SU-DHL-6 (cell line): ENCODE measurements around the gene ACER2.

Experiments
- H2AFZ ChIP-seq: fragments of 200-600 bp; sonication (generic); 2 replicates; pipeline ENCODE4 v1.6.1; 2014; ENCODE audit warnings: low read depth, mild to moderate bottlenecking, moderate library complexity, mixed read lengths, antibody characterized with exemption, low read length; ENCODE audit not compliant: severe bottlenecking
- H3F3A ChIP-seq: fragments of 200-600 bp; shearing (Covaris generic); 2 replicates; pipeline ENCODE4 v1.6.0; 2016; ENCODE audit warnings: antibody characterized with exemption, mild to moderate bottlenecking; ENCODE audit not compliant: insufficient read depth
- H3K27ac ChIP-seq: fragments of 200-600 bp; sonication (generic); 2 replicates; pipeline ENCODE4 v1.5.1; 2016; ENCODE audit warnings: low read depth, mild to moderate bottlenecking, low read length, moderate library complexity, mixed read lengths
- H3K27me3 ChIP-seq: fragments of 200-600 bp; sonication (generic), shearing (Covaris generic); 2 replicates; pipeline ENCODE4 v1.6.0; 2014; ENCODE audit warnings: mild to moderate bottlenecking, low read length
- H3K36me3 ChIP-seq: fragments of 200-600 bp; sonication (generic); 2 replicates; pipeline ENCODE4 v1.6.1; 2014; ENCODE audit warnings: mild to moderate bottlenecking, low read length, mixed read lengths
- H3K4me2 ChIP-seq: fragments of 300-600, 200-600 bp; shearing (Covaris generic), sonication (generic); 2 replicates; pipeline ENCODE4 v1.6.0; 2014; ENCODE audit warnings: low read length, low read depth, mild to moderate bottlenecking; ENCODE audit not compliant: poor library complexity, severe bottlenecking
- H3K4me3 ChIP-seq: fragments of 200-600 bp; sonication (generic); 2 replicates; pipeline ENCODE4 v1.5.1; 2014; ENCODE audit warnings: antibody characterized with exemption, low read length, mild to moderate bottlenecking, mixed read lengths; ENCODE audit not compliant: insufficient read depth, poor library complexity, severe bottlenecking
- H3K79me2 ChIP-seq: fragments of 200-600 bp; sonication (generic); 2 replicates; pipeline ENCODE4 v1.6.1; 2014; ENCODE audit warnings: mild to moderate bottlenecking, low read length, moderate library complexity; ENCODE audit not compliant: insufficient read depth
- H3K9ac ChIP-seq: fragments of 200-600 bp; sonication (generic); 2 replicates; pipeline ENCODE4 v1.7.0; 2014; ENCODE audit warnings: mild to moderate bottlenecking, low read length
- H3K9me2 ChIP-seq: fragments of 200-600 bp; sonication (generic); replicated peaks from 2 replicates; pipeline ENCODE4 v1.6.1; 2014; ENCODE audit warnings: low read length; ENCODE audit not compliant: insufficient read depth
- H3K9me3 ChIP-seq: fragments of 200-600 bp; sonication (generic); 2 replicates; pipeline ENCODE4 v1.6.1; 2014; ENCODE audit warnings: low read length, mixed read lengths; ENCODE audit not compliant: insufficient read depth
- H4K20me1 ChIP-seq: fragments of 200-600 bp; sonication (generic); 2 replicates; pipeline ENCODE4 v1.6.1; 2014; ENCODE audit warnings: low read depth, mild to moderate bottlenecking, antibody characterized with exemption, low read length, moderate library complexity, mixed read lengths
- CTCF ChIP-seq: fragments of 200-600 bp; sonication (generic); IDR thresholded peaks from one replicate; pipeline ENCODE4 v1.5.1; 2017; ENCODE audit warnings: antibody characterized with exemption, mild to moderate bottlenecking, low read length, moderate library complexity; ENCODE audit not compliant: insufficient read depth, poor library complexity, severe bottlenecking
- EZH2phosphoT487 ChIP-seq: fragments of 200-600 bp; sonication (generic), shearing (Covaris generic); conservative IDR thresholded peaks from 2 replicates; pipeline ENCODE4 v1.6.1; 2018; ENCODE audit warnings: mild to moderate bottlenecking, antibody characterized with exemption, low read length, moderate library complexity, mixed read lengths

Gene ACER2

GRCh38 chr9:19440823-19441580 lies 32.2 kb downstream of the ACER2 start:
- no peak overlapping the region for H3K4me3 ChIP-seq
- no peak overlapping the region for H3K9ac ChIP-seq
- no peaks in the 10 kb centered on the region for H3K9me2 ChIP-seq
- H3K27ac ChIP-seq: no peak overlapping the region
- H3K27me3 ChIP-seq: no peaks in the 10 kb centered on the region
- no peaks in the 10 kb centered on the region for H4K20me1 ChIP-seq
- H2AFZ ChIP-seq: no peak overlapping the region
- no peak overlapping the region for H3K4me2 ChIP-seq
- H3K79me2 ChIP-seq: no peaks in the 10 kb centered on the region
- TF ChIP-seq EZH2phosphoT487: no peak
- no peak for TF ChIP-seq CTCF
- H3K9me3 ChIP-seq: no peaks in the 10 kb centered on the region
- H3K36me3 ChIP-seq: no peaks in the 10 kb centered on the region
- no peaks in the 10 kb centered on the region for H3F3A ChIP-seq

GRCh38 chr9:19441730-19442129 lies 32.9 kb downstream of the ACER2 start:
- Histone ChIP-seq H3K4me2 (peak overlapping the region; percentile 15), H3K9me2 (no peaks in the 10 kb centered on the region), H2AFZ (no peak overlapping the region), H3K27me3 (no peaks in the 10 kb centered on the region), H3K9ac (no peak overlapping the region), H3K27ac (no peak overlapping the region), H4K20me1 (no peaks in the 10 kb centered on the region), H3K9me3 (no peaks in the 10 kb centered on the region), H3F3A (no peaks in the 10 kb centered on the region), H3K79me2 (no peaks in the 10 kb centered on the region), H3K4me3 (no peak overlapping the region), H3K36me3 (no peaks in the 10 kb centered on the region)
- TF ChIP-seq CTCF: no peak
- no peak for TF ChIP-seq EZH2phosphoT487

GRCh38 chr9:19442240-19442639 lies 33.4 kb downstream of the ACER2 start:
- Histone ChIP-seq H3K9me3 (no peaks in the 10 kb centered on the region), H4K20me1 (no peaks in the 10 kb centered on the region), H3K4me2 (peak overlapping the region; percentile 15), H2AFZ (no peak overlapping the region), H3K27ac (no peak overlapping the region), H3K9me2 (no peaks in the 10 kb centered on the region), H3F3A (no peaks in the 10 kb centered on the region), H3K36me3 (no peaks in the 10 kb centered on the region), H3K79me2 (no peaks in the 10 kb centered on the region), H3K4me3 (no peak overlapping the region), H3K9ac (no peak overlapping the region), H3K27me3 (no peaks in the 10 kb centered on the region)
- TF ChIP-seq CTCF (no peak), EZH2phosphoT487 (no peak)
